GM18526 (cell line): Measurements from ENCODE around the gene ACSL6.

Experiments used
- POLR2A ChIP-seq: IDR thresholded peaks from 3 replicates; pipeline ENCODE4 v1.6.1; 2011; ENCODE audit not compliant: insufficient read length; ENCODE audit errors: extremely low read depth

Gene ACSL6

GRCh38 chr5:131959906-131960305 lies 51.6 kb downstream of the ACSL6 start:
- no peak for TF ChIP-seq POLR2A

- TF ChIP-seq POLR2A, result no peak
These were observed 52.3 kb downstream of the ACSL6 start for GRCh38 chr5:131959136-131959535.

GRCh38 chr5:131957721-131958441 lies 53.6 kb downstream of the ACSL6 start:
- no peak for TF ChIP-seq POLR2A

GRCh38 chr5:131953969-131954368 lies 57.5 kb downstream of the ACSL6 start:
- TF ChIP-seq POLR2A, result no peak

GRCh38 chr5:131952301-131952857 lies 59.1 kb downstream of the ACSL6 start:
- TF ChIP-seq POLR2A, result no peak

GRCh38 chr5:131950706-131951105 lies 60.8 kb downstream of the ACSL6 start:
- TF ChIP-seq POLR2A, result no peak

- TF ChIP-seq POLR2A, result no peak
These were observed 64.0 kb downstream of the ACSL6 start for GRCh38 chr5:131947445-131947844.

- no peak for TF ChIP-seq POLR2A
These were observed 65.8 kb downstream of the ACSL6 start, which contains the start of gene MEIKIN for GRCh38 chr5:131945551-131946168. MEIKIN (minus strand) TSS chr5:131945663; CDS start chr5:131945505, 158 bp downstream.

- no peak for TF ChIP-seq POLR2A
These were observed 66.5 kb downstream of the ACSL6 start for GRCh38 chr5:131944702-131945550.

GRCh38 chr5:131943916-131944315 lies 67.5 kb downstream of the ACSL6 start:
- TF ChIP-seq POLR2A, result no peak

- no peak for TF ChIP-seq POLR2A
These were observed 69.4 kb downstream of the ACSL6 start for GRCh38 chr5:131942016-131942415.

- no peak for TF ChIP-seq POLR2A
These were observed 71.6 kb downstream of the ACSL6 start for GRCh38 chr5:131939690-131940345.

- no peak for TF ChIP-seq POLR2A
These were observed 79.2 kb downstream of the ACSL6 start for GRCh38 chr5:131932235-131932634.

GRCh38 chr5:131928957-131929356 lies 82.5 kb downstream of the ACSL6 start:
- TF ChIP-seq POLR2A, result no peak

GRCh38 chr5:131926168-131926567 lies 85.3 kb downstream of the ACSL6 start:
- TF ChIP-seq POLR2A, result no peak
